AG04450 (cell line): ENCODE results near the gene ADAMTS5. TPM values are rescaled to one million over a fixed set of nuclear protein-coding genes. Genes with fewer than 3 reads are reported as not detected.
A peak's percentile ranks its signal among the peaks of the same experiment; 100 is the strongest.

ENCODE experiments used
- CTCF ChIA-PET: fragments of 300-600, 350-600 bp; formaldehyde crosslinking; extraction: SDS; loops from one replicate; lab custom pipeline; 2022; ENCODE audit warnings: antibody characterized with exemption, inconsistent platforms; lab: Charles Lee
- POLR2A ChIA-PET: fragments of 350-600 bp; formaldehyde crosslinking; extraction: SDS; loops from one replicate; lab custom pipeline; 2021; ENCODE audit warnings: antibody characterized with exemption, inconsistent platforms; lab: Yijun Ruan, JAX
- DNase-seq: peaks from one replicate; pipeline ENCODE4 v3.0.0-alpha.2; 2011; ENCODE audit warnings: low read depth, low spot score
- H3K27ac ChIP-seq: one replicate; pipeline ENCODE4 v1.5.1; 2012; ENCODE audit warnings: low read depth, low read length, control low read depth
- H3K27me3 ChIP-seq: one replicate; pipeline ENCODE4 v1.6.0; 2012; ENCODE audit warnings: low read length; ENCODE audit not compliant: control insufficient read depth, insufficient read depth
- H3K4me3 ChIP-seq: 2 replicates; pipeline ENCODE4 v1.5.1; 2011; ENCODE audit warnings: mild to moderate bottlenecking, low read depth, low read length, control low read depth
- H3K9me3 ChIP-seq: 2 replicates; pipeline ENCODE4 v1.5.1; 2012; ENCODE audit warnings: low read length; ENCODE audit not compliant: control insufficient read depth, insufficient read depth
- CTCF ChIP-seq: IDR thresholded peaks from 2 replicates; pipeline ENCODE4 v1.5.1; 2011; ENCODE audit warnings: low read depth, low read length, control low read depth, inconsistent platforms
- polyA plus RNA-seq: library from polyadenylated mRNA; depleted of rRNA; stranded (reverse); fragments of >200 nt; gene quantifications from 2 replicates; pipeline ENCODE4 v1.2.3, GENCODE V29; 2011

Gene ADAMTS5
- polyA plus RNA-seq, 1 experiment = 4.1 TPM

- CTCF ChIA-PET = interaction anchor here (0.9 kb wide), 1 partner anchor 734 kb away, joined by 3 read pairs; no protein-coding TSS in a partner anchor
These were observed 844 bp downstream of the ADAMTS5 start for GRCh38 chr21:26965907-26966581.

GRCh38 chr21:26965040-26965906 is 1.6 kb downstream of the ADAMTS5 start:
- no peak for DNase-seq
- H3K27ac ChIP-seq = no peak overlapping the region
- ChIA-PET CTCF (no interaction called here), POLR2A (no interaction called here)
- H3K4me3 ChIP-seq = peak overlapping the region; percentile 73
- TF ChIP-seq CTCF = peak; percentile 27; the same call in 1 of the 2 replicates
- no peaks in the 10 kb centered on the region for H3K27me3 ChIP-seq
- no peaks in the 10 kb centered on the region; the same call in 1 of the 2 replicates for H3K9me3 ChIP-seq

More at GRCh38 chr21:26965907-26966581, 844 bp downstream of the ADAMTS5 start:
- TF ChIP-seq CTCF = peak; percentile 19; the same call in 1 of the 2 replicates
- POLR2A ChIA-PET = interaction anchor here (0.7 to 1.3 kb wide), 3 partner anchors 166 to 604 kb away, joined by 3 to 8 read pairs (median 3); no protein-coding TSS in a partner anchor
- H3K27ac ChIP-seq = no peak overlapping the region
- no peak for DNase-seq
- no peaks in the 10 kb centered on the region; the same call in 1 of the 2 replicates for H3K9me3 ChIP-seq
- peak overlapping the region; percentile 73 for H3K4me3 ChIP-seq
- no peaks in the 10 kb centered on the region for H3K27me3 ChIP-seq

- ChIA-PET CTCF (interaction anchor here (0.6 kb wide), 1 partner anchor 512 kb away, joined by 4 read pairs; no protein-coding TSS in a partner anchor), POLR2A (interaction anchor here (0.6 to 0.9 kb wide), 3 partner anchors 109 to 400 kb away, joined by 3 to 7 read pairs (median 4); no protein-coding TSS in a partner anchor)
- no peak for TF ChIP-seq CTCF
These were observed 2.6 kb downstream of the ADAMTS5 start for GRCh38 chr21:26964170-26964778.

GRCh38 chr21:26962621-26963181 is 4.2 kb downstream of the ADAMTS5 start:
- CTCF ChIA-PET = interaction anchor here (0.6 to 2.0 kb wide), 5 partner anchors 81 to 602 kb away, joined by 3 to 7 read pairs (median 4); no protein-coding TSS in a partner anchor
- DNase-seq = no peak
- no peaks in the 10 kb centered on the region for H3K27me3 ChIP-seq
- H3K4me3 ChIP-seq = no peak overlapping the region
- POLR2A ChIA-PET = interaction anchor here (0.6 kb wide), 1 partner anchor 24 kb away, joined by 4 read pairs; no protein-coding TSS in a partner anchor
- H3K9me3 ChIP-seq = no peaks in the 10 kb centered on the region; the same call in 1 of the 2 replicates
- TF ChIP-seq CTCF = no peak
- no peak overlapping the region for H3K27ac ChIP-seq

More at GRCh38 chr21:26964170-26964778, 2.6 kb downstream of the ADAMTS5 start:
- DNase-seq = no peak
- H3K27me3 ChIP-seq = no peaks in the 10 kb centered on the region
- H3K27ac ChIP-seq = no peak overlapping the region
- peak overlapping the region; percentile 73 for H3K4me3 ChIP-seq
- H3K9me3 ChIP-seq = no peaks in the 10 kb centered on the region; the same call in 1 of the 2 replicates
